LNCAP (cell line): ENCODE measurements around the gene STK38L.

Source experiments
- TF ChIP-seq, protein P1 (sequence below): fragments of 450-650 bp; IDR thresholded peaks from 2 replicates; pipeline ENCODE4 v1.5.1; 2017; ENCODE audit warnings: mild to moderate bottlenecking

STK38L gene

GRCh38 chr12:27253347-27253746 is 9.3 kb downstream of the STK38L start:
- TF ChIP-seq, protein P1, sequence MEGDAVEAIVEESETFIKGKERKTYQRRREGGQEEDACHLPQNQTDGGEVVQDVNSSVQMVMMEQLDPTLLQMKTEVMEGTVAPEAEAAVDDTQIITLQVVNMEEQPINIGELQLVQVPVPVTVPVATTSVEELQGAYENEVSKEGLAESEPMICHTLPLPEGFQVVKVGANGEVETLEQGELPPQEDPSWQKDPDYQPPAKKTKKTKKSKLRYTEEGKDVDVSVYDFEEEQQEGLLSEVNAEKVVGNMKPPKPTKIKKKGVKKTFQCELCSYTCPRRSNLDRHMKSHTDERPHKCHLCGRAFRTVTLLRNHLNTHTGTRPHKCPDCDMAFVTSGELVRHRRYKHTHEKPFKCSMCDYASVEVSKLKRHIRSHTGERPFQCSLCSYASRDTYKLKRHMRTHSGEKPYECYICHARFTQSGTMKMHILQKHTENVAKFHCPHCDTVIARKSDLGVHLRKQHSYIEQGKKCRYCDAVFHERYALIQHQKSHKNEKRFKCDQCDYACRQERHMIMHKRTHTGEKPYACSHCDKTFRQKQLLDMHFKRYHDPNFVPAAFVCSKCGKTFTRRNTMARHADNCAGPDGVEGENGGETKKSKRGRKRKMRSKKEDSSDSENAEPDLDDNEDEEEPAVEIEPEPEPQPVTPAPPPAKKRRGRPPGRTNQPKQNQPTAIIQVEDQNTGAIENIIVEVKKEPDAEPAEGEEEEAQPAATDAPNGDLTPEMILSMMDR: no peak

GRCh38 chr12:27255806-27256205 is 11.7 kb downstream of the STK38L start:
- TF ChIP-seq, protein P1: no peak

DNA sequence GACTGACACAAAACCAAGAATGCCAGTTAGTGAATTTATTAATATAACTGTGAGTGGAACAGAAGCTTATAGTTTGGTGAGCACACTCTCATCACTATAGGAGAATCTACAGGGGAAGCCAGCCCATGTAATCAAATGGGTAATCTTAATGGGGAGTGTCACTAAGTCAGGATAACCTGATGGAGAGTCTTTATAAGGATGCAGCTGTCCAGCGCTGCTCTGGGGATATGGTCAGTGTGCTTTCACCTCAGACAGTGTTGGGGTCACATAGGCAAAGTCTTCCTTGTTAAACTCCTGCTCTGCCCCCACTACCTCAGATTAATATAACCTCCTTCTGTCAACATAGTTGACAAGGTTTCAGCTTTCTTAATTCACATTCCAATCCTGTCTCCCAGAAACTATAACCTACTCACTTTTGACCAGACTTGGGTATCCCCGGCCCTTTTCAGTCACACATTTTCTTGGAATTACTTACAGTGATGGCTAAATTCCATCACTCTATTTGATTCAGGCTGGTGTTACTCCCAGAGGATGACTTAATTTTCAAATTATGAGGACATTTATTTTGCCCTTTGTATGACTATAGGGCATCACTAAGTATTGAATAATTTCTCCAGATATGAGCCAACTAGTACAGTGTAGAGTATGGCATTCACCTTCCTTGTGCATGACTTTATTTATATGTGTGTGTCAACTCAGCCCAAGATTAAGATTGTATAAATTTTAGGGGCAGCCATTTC is 13.2 kb downstream of the STK38L start:
- TF ChIP-seq, protein P1: no peak

GRCh38 chr12:27260746-27261145 is 16.7 kb downstream of the STK38L start:
- TF ChIP-seq, protein P1: no peak

- TF ChIP-seq, protein P1: no peak
Measured at GRCh38 chr12:27261866-27262265, 17.8 kb downstream of the STK38L start.

DNA sequence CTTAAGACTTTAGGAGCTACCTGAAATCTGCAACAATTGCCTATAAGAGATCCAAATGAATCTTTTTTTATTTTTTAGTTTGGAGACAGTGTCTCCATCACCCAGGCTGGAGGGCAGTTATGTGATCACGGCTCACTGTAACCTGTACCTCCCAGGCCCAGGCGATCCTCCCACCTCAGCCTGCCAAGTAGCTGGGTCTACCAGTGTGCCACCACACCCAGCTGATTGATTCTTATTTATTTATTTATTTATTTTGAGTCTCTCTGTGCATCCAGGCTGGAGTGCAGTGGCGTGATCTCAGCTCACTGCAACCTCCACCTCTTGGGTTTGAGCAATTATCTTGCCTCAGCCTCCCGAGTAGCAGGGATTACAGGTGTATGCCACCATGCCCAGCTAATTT is 26.1 kb downstream of the STK38L start:
- TF ChIP-seq, protein P1: no peak

DNA sequence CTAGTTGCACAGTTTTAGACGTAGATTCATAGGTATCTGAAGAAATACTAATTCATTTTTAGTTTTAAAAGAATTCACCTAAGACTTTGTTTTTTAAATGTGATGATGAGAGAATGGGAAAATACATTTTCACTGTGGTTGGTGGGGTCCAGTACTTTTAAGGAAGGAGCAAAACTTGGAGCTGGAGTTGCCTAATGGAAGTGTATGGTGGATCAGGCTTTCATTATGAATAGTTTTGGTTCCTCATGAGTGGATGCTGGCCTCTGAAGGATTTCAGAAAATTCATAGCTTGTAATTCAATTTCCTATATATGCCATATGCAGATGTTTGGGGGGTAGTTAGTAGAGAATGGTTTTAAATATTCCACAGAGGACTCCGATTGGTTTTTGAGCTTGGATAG is 27.1 kb downstream of the STK38L start:
- TF ChIP-seq, protein P1: no peak
